CD4-positive, alpha-beta T cell (primary cell): Measurements from ENCODE around the gene C1orf35. TPM values are rescaled to one million over a fixed set of nuclear protein-coding genes. Genes with fewer than 3 reads are reported as not detected.
A peak's percentile ranks its signal among the peaks of the same experiment; 100 is the strongest.

Experiments used
- ATAC-seq: fragments of 200-7000 bp; cut with Tn5 transposase; one replicate; pipeline ENCODE4 v1.10.0; 2022; ENCODE audit warnings: mild to moderate bottlenecking; ENCODE audit not compliant: poor library complexity
- CTCF ChIA-PET: fragments of 350-600 bp; sonication (Branson Sonifier 250); formaldehyde crosslinking; loops from one replicate; lab custom pipeline; 2021; ENCODE audit warnings: antibody characterized with exemption, inconsistent platforms; lab: Charles Lee
- POLR2A ChIA-PET: fragments of 350-600 bp; sonication (Branson Sonifier 250); formaldehyde crosslinking; loops from one replicate; lab custom pipeline; 2021; ENCODE audit warnings: antibody characterized with exemption, inconsistent platforms; lab: Charles Lee
- DNase-seq, 14 experiments: peaks; one replicate each; pipeline ENCODE4 v3.0.0-alpha.2; 2013 to 2020; ENCODE audit warnings: mixed read lengths in 2 of 14
- H3K27ac ChIP-seq, 2 donors: one replicate each; pipeline versions ENCODE4 v1.5.1 to v1.7.0; 2013; ENCODE audit warnings: low read length in 2 of 2, low read depth in 1 of 2, mild to moderate bottlenecking in 1 of 2
- H3K27me3 ChIP-seq, 2 experiments: 1 replicate in 1 of 2; 2 replicates in 1 of 2; pipeline versions ENCODE4 v1.6.1 to v1.7.0; 2013; ENCODE audit warnings: low read length in 2 of 2, control low read depth in 1 of 2, mild to moderate bottlenecking in 1 of 2, moderate library complexity in 1 of 2; ENCODE audit not compliant: insufficient read depth in 2 of 2, control insufficient read depth in 1 of 2
- H3K36me3 ChIP-seq: one replicate; pipeline ENCODE4 v1.6.1; 2013; ENCODE audit warnings: low read length, control low read depth; ENCODE audit not compliant: insufficient read depth
- H3K4me1 ChIP-seq: one replicate; pipeline ENCODE4 v1.6.1; 2013; ENCODE audit warnings: low read length, control low read depth; ENCODE audit not compliant: insufficient read depth
- H3K4me3 ChIP-seq: one replicate; pipeline ENCODE4 v1.5.1; 2013; ENCODE audit warnings: mild to moderate bottlenecking, low read length, moderate library complexity
- H3K9me3 ChIP-seq, 2 experiments: 1 replicate in 1 of 2; 2 replicates in 1 of 2; pipeline versions ENCODE4 v1.6.1 to v1.7.0; 2013; ENCODE audit warnings: low read length in 2 of 2, mild to moderate bottlenecking in 2 of 2, control low read depth in 1 of 2, moderate library complexity in 1 of 2; ENCODE audit not compliant: control insufficient read depth in 1 of 2, insufficient read depth in 1 of 2
- H3K27ac Mint-ChIP-seq: one replicate; pipeline ENCODE4 v1.8.0; 2020; ENCODE audit warnings: mixed read lengths
- H3K27me3 Mint-ChIP-seq: one replicate; pipeline ENCODE4 v1.8.0; 2021; ENCODE audit warnings: mixed read lengths
- H3K36me3 Mint-ChIP-seq: one replicate; pipeline ENCODE4 v1.8.0; 2021; ENCODE audit warnings: low read depth, mixed read lengths
- H3K4me1 Mint-ChIP-seq: one replicate; pipeline ENCODE4 v1.8.0; 2021; ENCODE audit warnings: low read depth, mixed read lengths
- H3K4me3 Mint-ChIP-seq: one replicate; pipeline ENCODE4 v1.8.0; 2020; ENCODE audit warnings: mild to moderate bottlenecking, mixed read lengths
- H3K9me3 Mint-ChIP-seq: one replicate; pipeline ENCODE4 v1.8.0; 2020; ENCODE audit warnings: mixed read lengths
- intact Hi-C, 2 experiments: fragments of 100-400 bp; cut with DNase I in 1 of 2; cut with micrococcal nuclease in 1 of 2; formaldehyde crosslinking; loops; one replicate each; pipeline versions ENCODE4 v1.15.1 to v1.9.0; 2023 to 2025; cut with DNase I, micrococcal nuclease
- total RNA-seq, 174 experiments: library from RNA in 2 of 174; stranded (reverse) in 2 of 174; gene quantifications; one replicate each; pipeline ENCODE4 v1.2.3 and lab custom pipeline; 2021 to 2026
- TF ChIP-seq, protein P1 (sequence below): fragments of 200-600 bp; IDR thresholded peaks from one replicate; pipeline ENCODE4 v1.8.0; 2022; ENCODE audit warnings: antibody characterized with exemption, mild to moderate bottlenecking

Gene C1orf35
- total RNA-seq, 2 experiments from 2014 or later: 36.6 to 40.3 TPM

DNA sequence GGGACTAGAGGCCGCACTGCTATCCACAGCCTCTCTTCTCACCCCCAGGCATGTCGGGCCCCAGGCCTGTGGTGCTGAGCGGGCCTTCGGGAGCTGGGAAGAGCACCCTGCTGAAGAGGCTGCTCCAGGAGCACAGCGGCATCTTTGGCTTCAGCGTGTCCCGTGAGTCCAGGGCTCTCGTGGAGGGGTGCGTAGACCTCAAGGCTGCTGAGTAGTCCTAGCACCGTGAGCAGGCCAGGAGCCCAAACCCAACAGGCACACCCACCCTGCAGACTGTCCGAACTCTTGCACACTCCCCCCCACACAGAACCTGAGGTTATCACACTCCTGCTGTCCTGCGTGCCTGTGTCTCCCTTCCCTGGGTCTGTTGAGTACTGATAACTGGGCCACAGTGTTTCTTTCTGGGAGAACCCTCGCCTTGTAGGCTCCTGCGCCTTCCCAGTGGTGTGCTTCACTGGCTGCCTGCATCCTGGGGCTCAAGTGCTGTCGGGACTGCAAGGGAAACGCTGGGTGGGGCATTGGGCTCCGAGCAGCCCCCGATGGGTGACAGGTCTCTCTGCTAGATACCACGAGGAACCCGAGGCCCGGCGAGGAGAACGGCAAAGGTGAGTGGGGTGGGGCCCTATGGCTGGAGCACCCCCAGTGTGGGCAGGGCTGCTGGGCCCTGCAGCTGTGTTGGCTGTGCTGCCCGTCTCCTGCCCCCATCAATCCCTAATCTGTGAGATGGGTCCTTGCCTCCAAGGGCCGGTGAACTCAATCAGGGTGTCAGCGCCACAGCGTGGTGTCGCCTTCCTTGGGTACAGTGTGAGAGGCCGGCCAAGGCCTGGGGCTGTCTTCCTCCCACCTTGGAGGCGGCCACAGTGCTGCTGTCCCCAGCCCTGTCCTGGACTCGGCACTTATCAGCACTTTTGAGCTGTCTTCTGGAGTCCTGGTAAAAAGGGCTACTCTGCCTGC, 42.6 kb upstream of the C1orf35 start:
- intact Hi-C loops: loop anchor here in 1 of 2 experiments (10.0 kb wide), 1 partner anchor 1359 kb away; the partner anchor contains the start of gene NUP133
- Histone ChIP-seq H3K36me3 (peaks cover 56% of the 10 kb centered on the region), H3K4me1 (peaks cover 53% of the 10 kb centered on the region), H3K27me3 (no peaks in the 10 kb centered on the region), H3K4me3 (no peak overlapping the region), H3K9me3 (no peaks in the 10 kb centered on the region), H3K27ac (no peak overlapping the region)
- peaks cover 34% of the 10 kb centered on the region for H3K36me3 Mint-ChIP-seq
- H3K4me3 Mint-ChIP-seq: peak overlapping the region; percentile 20
- POLR2A ChIA-PET: interaction anchor here (3.9 kb wide), 1 partner anchor 20 kb away, joined by 33 read pairs; the partner anchor contains the start of gene IBA57
- CTCF ChIA-PET: interaction anchor here (1.7 kb wide), 1 partner anchor 19 kb away, joined by 3 read pairs; the partner anchor contains the start of gene IBA57
- H3K9me3 Mint-ChIP-seq: no peaks in the 10 kb centered on the region
- no peaks in the 10 kb centered on the region for H3K27me3 Mint-ChIP-seq
- H3K27ac Mint-ChIP-seq: no peak overlapping the region
- ATAC-seq: no peak
- peak in 1 of 14 experiments; percentile 20 for DNase-seq
- peaks cover 34% of the 10 kb centered on the region for H3K4me1 Mint-ChIP-seq
- TF ChIP-seq, protein P1, sequence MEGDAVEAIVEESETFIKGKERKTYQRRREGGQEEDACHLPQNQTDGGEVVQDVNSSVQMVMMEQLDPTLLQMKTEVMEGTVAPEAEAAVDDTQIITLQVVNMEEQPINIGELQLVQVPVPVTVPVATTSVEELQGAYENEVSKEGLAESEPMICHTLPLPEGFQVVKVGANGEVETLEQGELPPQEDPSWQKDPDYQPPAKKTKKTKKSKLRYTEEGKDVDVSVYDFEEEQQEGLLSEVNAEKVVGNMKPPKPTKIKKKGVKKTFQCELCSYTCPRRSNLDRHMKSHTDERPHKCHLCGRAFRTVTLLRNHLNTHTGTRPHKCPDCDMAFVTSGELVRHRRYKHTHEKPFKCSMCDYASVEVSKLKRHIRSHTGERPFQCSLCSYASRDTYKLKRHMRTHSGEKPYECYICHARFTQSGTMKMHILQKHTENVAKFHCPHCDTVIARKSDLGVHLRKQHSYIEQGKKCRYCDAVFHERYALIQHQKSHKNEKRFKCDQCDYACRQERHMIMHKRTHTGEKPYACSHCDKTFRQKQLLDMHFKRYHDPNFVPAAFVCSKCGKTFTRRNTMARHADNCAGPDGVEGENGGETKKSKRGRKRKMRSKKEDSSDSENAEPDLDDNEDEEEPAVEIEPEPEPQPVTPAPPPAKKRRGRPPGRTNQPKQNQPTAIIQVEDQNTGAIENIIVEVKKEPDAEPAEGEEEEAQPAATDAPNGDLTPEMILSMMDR: no peak

DNA sequence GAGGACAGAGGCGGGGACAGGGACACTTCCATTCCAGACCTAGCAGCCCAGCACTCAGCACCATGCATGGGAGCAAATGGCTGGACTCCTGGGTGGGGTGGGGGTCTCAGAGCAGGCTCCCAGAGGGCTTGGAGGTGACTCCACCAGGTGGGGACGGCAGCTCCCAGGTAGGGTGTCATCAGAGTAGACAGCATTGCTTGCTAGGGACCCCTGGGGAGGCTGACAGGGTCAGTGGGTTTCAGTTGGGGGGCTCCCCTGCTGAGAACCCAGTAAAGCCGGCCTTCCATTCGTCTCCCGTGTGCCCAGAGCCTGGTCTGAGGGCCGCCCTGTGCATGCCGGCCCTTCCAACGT, 41.8 kb upstream of the C1orf35 start:
- H3K27ac ChIP-seq: no peak overlapping the region
- H3K4me1 ChIP-seq: peaks cover 55% of the 10 kb centered on the region
- TF ChIP-seq, protein P1: no peak
- intact Hi-C loops: loop anchor here in 1 of 2 experiments (10.0 kb wide), 1 partner anchor 1360 kb away; the partner anchor contains the start of gene NUP133
- Mint-ChIP-seq H3K27me3 (no peaks in the 10 kb centered on the region), H3K4me1 (peaks cover 39% of the 10 kb centered on the region), H3K27ac (no peak overlapping the region), H3K36me3 (peaks cover 37% of the 10 kb centered on the region), H3K9me3 (no peaks in the 10 kb centered on the region), H3K4me3 (peak overlapping the region; percentile 23)
- no peaks in the 10 kb centered on the region for H3K27me3 ChIP-seq
- ChIA-PET CTCF (interaction anchor here (1.7 kb wide), 1 partner anchor 20 kb away, joined by 3 read pairs; the partner anchor contains the start of gene IBA57), POLR2A (interaction anchor here (3.9 kb wide), 1 partner anchor 21 kb away, joined by 33 read pairs; the partner anchor contains the start of gene IBA57)
- H3K36me3 ChIP-seq: peaks cover 56% of the 10 kb centered on the region
- no peak for DNase-seq
- no peak for ATAC-seq
- no peaks in the 10 kb centered on the region for H3K9me3 ChIP-seq
- H3K4me3 ChIP-seq: no peak overlapping the region

- Histone ChIP-seq H3K36me3 (peaks cover 56% of the 10 kb centered on the region), H3K27me3 (no peaks in the 10 kb centered on the region), H3K4me3 (no peak overlapping the region), H3K4me1 (peaks cover 57% of the 10 kb centered on the region), H3K27ac (no peak overlapping the region), H3K9me3 (no peaks in the 10 kb centered on the region)
- peak overlapping the region; percentile 71 for H3K27ac Mint-ChIP-seq
- intact Hi-C loops: loop anchor here in 1 of 2 experiments (10.0 kb wide), 1 partner anchor 1360 kb away; the partner anchor contains the start of gene NUP133
- peak overlapping the region; percentile 70 for H3K4me3 Mint-ChIP-seq
- POLR2A ChIA-PET: interaction anchor here (0.9 to 3.9 kb wide), 4 partner anchors 10 to 21 kb away, joined by 3 to 33 read pairs (median 4); partner anchors contain the start of gene IBA57
- TF ChIP-seq, protein P1: no peak
- DNase-seq (peak in 1 of 14 experiments; percentile 30), ATAC-seq (no peak)
- peaks cover 42% of the 10 kb centered on the region for H3K36me3 Mint-ChIP-seq
- H3K9me3 Mint-ChIP-seq: no peaks in the 10 kb centered on the region
- H3K4me1 Mint-ChIP-seq: peaks cover 44% of the 10 kb centered on the region
- H3K27me3 Mint-ChIP-seq: no peaks in the 10 kb centered on the region
- CTCF ChIA-PET: interaction anchor here (1.7 kb wide), 1 partner anchor 21 kb away, joined by 3 read pairs; the partner anchor contains the start of gene IBA57
Observed at GRCh38 chr1:228144193-228144992, 41.3 kb upstream of the C1orf35 start.
